Stimulated activated CD8-positive, alpha-beta memory T cell treated with anti-CD3 and anti-CD28 coated beads, Interleukin-2, amount 100 ng/mL, for 1 hour (primary cell): Measurements from ENCODE around the gene SDR9C7.
"Not testable (repeated sequence)": the region's sequence is repeated elsewhere in the genome, so short reads cannot be mapped to it uniquely, and the experiment has no call there.

Experiments used
- DNase-seq, 2 donors: peaks; one replicate each; pipeline ENCODE4 v3.0.0-alpha.2; 2020; ENCODE audit warnings: low read depth in 2 of 2

Gene SDR9C7

GRCh38 chr12:56953314-56953713, 19.1 kb upstream of the SDR9C7 start:
- DNase-seq: no peak

GRCh38 chr12:56951582-56952339, 17.6 kb upstream of the SDR9C7 start:
- DNase-seq: no peak

- DNase-seq: no peak
These were observed 14.7 kb upstream of the SDR9C7 start for GRCh38 chr12:56948881-56949280.

- no peak for DNase-seq
These were observed 14.2 kb upstream of the SDR9C7 start for GRCh38 chr12:56948457-56948777.

GRCh38 chr12:56947633-56948456, 13.6 kb upstream of the SDR9C7 start:
- no peak for DNase-seq

- DNase-seq: no peak
These were observed 9.7 kb upstream of the SDR9C7 start for GRCh38 chr12:56943878-56944277.

- not testable (repeated sequence) for DNase-seq
These were observed 9.2 kb upstream of the SDR9C7 start for GRCh38 chr12:56943374-56943773.

GRCh38 chr12:56941299-56942017, 7.2 kb upstream of the SDR9C7 start:
- no peak for DNase-seq

GRCh38 chr12:56940942-56941298, 6.7 kb upstream of the SDR9C7 start:
- not testable (repeated sequence) for DNase-seq

- no peak for DNase-seq
These were observed 1.5 kb upstream of the SDR9C7 start for GRCh38 chr12:56935752-56936151.

GRCh38 chr12:56935157-56935556, 949 bp upstream of the SDR9C7 start:
- no peak for DNase-seq

- no peak for DNase-seq
These were observed 1.3 kb downstream of the SDR9C7 start for GRCh38 chr12:56932867-56933266.

- no peak for DNase-seq
These were observed 2.1 kb downstream of the SDR9C7 start for GRCh38 chr12:56932146-56932545.

- DNase-seq: no peak
These were observed 2.7 kb downstream of the SDR9C7 start for GRCh38 chr12:56931474-56931978.

GRCh38 chr12:56930241-56930640, 4.0 kb downstream of the SDR9C7 start:
- no peak for DNase-seq

GRCh38 chr12:56929780-56930179, 4.4 kb downstream of the SDR9C7 start:
- no peak for DNase-seq

- no peak for DNase-seq
These were observed 5.9 kb downstream of the SDR9C7 start for GRCh38 chr12:56928262-56928661.

GRCh38 chr12:56927281-56927680, 6.9 kb downstream of the SDR9C7 start:
- no peak for DNase-seq

- no peak for DNase-seq
These were observed 12.2 kb downstream of the SDR9C7 start for GRCh38 chr12:56922031-56922430.

GRCh38 chr12:56921346-56921745, 12.9 kb downstream of the SDR9C7 start:
- DNase-seq: no peak

GRCh38 chr12:56918139-56918538, 16.1 kb downstream of the SDR9C7 start:
- DNase-seq: not testable (repeated sequence)

- DNase-seq: no peak
These were observed 17.2 kb downstream of the SDR9C7 start for GRCh38 chr12:56916996-56917333.
